DND-41 (cell line): ENCODE measurements around the gene AUTS2.

Experiments used
- ATAC-seq: fragments of 200-7000 bp; cut with Tn5 transposase; 3 replicates; pipeline ENCODE4 v1.9.1; 2021; ENCODE audit warnings: low read depth; ENCODE audit not compliant: insufficient read depth
- DNase-seq: peaks from one replicate; pipeline ENCODE4 v3.0.0-alpha.2; 2020
- H2AFZ ChIP-seq: 2 replicates; pipeline ENCODE4 v1.6.0; 2012; ENCODE audit warnings: low read depth, low read length
- H3K27ac ChIP-seq: 2 replicates; pipeline ENCODE4 v1.5.1; 2012; ENCODE audit warnings: low read length, inconsistent platforms
- H3K27me3 ChIP-seq: fragments of 200-600 bp; sonication (generic); 2 replicates; pipeline ENCODE4 v1.6.0; 2012; ENCODE audit warnings: low read length, mild to moderate bottlenecking, inconsistent platforms; ENCODE audit not compliant: insufficient read depth, poor library complexity
- H3K36me3 ChIP-seq: 2 replicates; pipeline ENCODE4 v1.5.1; 2012; ENCODE audit warnings: low read length, inconsistent platforms; ENCODE audit not compliant: insufficient read depth
- H3K4me1 ChIP-seq: 2 replicates; pipeline ENCODE4 v1.5.1; 2012; ENCODE audit warnings: mild to moderate bottlenecking, low read length; ENCODE audit not compliant: insufficient read depth
- H3K4me2 ChIP-seq: 2 replicates; pipeline ENCODE4 v1.6.0; 2012; ENCODE audit warnings: mild to moderate bottlenecking, moderate library complexity, low read length, inconsistent platforms; ENCODE audit not compliant: insufficient read depth
- H3K4me3 ChIP-seq, 2 experiments: fragments of 200-600 bp in 1 of 2; shearing (Covaris generic) in 1 of 2; 2 replicates each; pipeline ENCODE4 v1.5.1; 2012 to 2016; ENCODE audit warnings: inconsistent platforms in 2 of 2, low read length in 2 of 2, mild to moderate bottlenecking in 2 of 2, low read depth in 1 of 2, moderate library complexity in 1 of 2
- H3K79me2 ChIP-seq: 2 replicates; pipeline ENCODE4 v1.6.0; 2012; ENCODE audit warnings: low read length, inconsistent platforms; ENCODE audit not compliant: insufficient read depth
- H3K9ac ChIP-seq: 2 replicates; pipeline ENCODE4 v1.6.0; 2012; ENCODE audit warnings: low read depth, mild to moderate bottlenecking, inconsistent platforms, low read length, moderate library complexity
- H3K9me3 ChIP-seq: 2 replicates; pipeline ENCODE4 v1.5.1; 2012; ENCODE audit warnings: low read length, moderate library complexity, mild to moderate bottlenecking, inconsistent platforms; ENCODE audit not compliant: insufficient read depth, severe bottlenecking
- H4K20me1 ChIP-seq: 2 replicates; pipeline ENCODE4 v1.6.0; 2012; ENCODE audit warnings: low read length; ENCODE audit not compliant: insufficient read depth
- EZH2 ChIP-seq: IDR thresholded peaks from 3 replicates; pipeline ENCODE4 v1.6.1; 2012; ENCODE audit warnings: borderline replicate concordance, low read depth, mild to moderate bottlenecking, moderate library complexity, low read length, inconsistent platforms; ENCODE audit not compliant: severe bottlenecking
- TF ChIP-seq, protein P1 (sequence below): IDR thresholded peaks from 2 replicates; pipeline ENCODE4 v1.5.1; 2012; ENCODE audit warnings: borderline replicate concordance, low read length, moderate library complexity, mild to moderate bottlenecking; ENCODE audit not compliant: poor library complexity, severe bottlenecking; ENCODE audit errors: extremely low read depth

Gene AUTS2

DNA sequence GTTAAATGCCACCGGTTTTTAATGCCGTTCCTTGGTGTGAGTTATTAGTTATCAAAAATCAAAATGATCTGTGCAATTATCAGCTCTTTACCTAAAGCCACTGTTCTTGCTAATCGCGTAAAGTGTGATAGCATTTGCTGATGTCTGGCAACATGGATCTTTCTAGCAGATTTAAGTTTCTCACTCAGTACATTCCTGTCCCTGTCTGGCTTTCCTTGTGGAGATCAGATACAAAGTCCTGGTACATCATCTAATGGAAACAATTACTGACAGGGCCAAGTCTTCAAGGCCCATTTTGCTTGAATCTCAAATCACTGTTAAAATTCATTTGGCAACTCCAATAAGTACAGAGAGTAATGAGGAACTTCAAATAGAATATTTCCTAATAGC is 755.7 kb downstream of the AUTS2 start:
- no peaks in the 10 kb centered on the region for H3K36me3 ChIP-seq
- H3K27ac ChIP-seq, result no peak overlapping the region
- H3K4me1 ChIP-seq, result peaks cover 13% of the 10 kb centered on the region
- H3K4me3 ChIP-seq, result no peak overlapping the region
- DNase-seq (no peak), ATAC-seq (no peak)
- no peaks in the 10 kb centered on the region for H3K27me3 ChIP-seq
- no peaks in the 10 kb centered on the region for H3K79me2 ChIP-seq
- TF ChIP-seq, protein P1, sequence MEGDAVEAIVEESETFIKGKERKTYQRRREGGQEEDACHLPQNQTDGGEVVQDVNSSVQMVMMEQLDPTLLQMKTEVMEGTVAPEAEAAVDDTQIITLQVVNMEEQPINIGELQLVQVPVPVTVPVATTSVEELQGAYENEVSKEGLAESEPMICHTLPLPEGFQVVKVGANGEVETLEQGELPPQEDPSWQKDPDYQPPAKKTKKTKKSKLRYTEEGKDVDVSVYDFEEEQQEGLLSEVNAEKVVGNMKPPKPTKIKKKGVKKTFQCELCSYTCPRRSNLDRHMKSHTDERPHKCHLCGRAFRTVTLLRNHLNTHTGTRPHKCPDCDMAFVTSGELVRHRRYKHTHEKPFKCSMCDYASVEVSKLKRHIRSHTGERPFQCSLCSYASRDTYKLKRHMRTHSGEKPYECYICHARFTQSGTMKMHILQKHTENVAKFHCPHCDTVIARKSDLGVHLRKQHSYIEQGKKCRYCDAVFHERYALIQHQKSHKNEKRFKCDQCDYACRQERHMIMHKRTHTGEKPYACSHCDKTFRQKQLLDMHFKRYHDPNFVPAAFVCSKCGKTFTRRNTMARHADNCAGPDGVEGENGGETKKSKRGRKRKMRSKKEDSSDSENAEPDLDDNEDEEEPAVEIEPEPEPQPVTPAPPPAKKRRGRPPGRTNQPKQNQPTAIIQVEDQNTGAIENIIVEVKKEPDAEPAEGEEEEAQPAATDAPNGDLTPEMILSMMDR, result no peak
- TF ChIP-seq EZH2, result no peak
- no peaks in the 10 kb centered on the region for H3K9me3 ChIP-seq
- no peaks in the 10 kb centered on the region for H4K20me1 ChIP-seq
- H2AFZ ChIP-seq, result no peak overlapping the region
- no peak overlapping the region for H3K4me2 ChIP-seq
- H3K9ac ChIP-seq, result no peak overlapping the region

DNA sequence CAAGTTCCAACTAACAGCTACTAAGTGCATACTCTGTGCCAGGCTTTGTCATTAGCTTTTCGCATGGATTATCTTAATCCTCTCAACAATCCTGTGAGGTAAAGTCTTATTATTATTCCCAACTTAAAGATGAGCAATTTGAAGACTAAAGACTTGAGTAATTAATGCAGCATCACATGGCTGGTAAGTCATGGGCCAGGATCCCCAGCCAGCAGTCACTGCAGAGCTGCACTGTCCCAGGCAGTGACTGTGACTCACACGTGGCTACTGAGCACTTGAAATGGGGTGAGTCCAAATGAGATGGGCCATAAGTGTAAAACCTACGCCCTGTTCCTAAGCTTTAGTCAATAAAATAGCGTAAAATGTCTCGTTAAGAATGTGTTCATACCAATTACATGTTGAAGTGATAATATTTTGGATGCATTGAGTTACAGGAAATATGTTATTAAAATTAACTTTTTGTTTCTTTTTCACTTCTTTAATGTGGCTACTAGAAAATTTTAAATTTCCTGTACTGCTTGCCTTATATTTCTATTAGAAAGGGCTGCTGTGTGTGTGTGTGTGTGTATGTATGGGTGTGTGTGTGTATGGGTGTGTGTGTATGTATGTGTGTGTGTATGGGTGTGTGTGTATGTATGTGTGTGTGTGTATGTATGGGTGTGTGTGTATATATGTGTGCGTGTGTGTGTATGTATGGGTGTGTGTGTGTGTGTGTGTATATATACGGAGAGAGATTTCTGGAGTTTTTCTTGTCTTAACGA is 756.3 kb downstream of the AUTS2 start:
- Histone ChIP-seq H3K9ac (no peak overlapping the region), H3K4me1 (peaks cover 13% of the 10 kb centered on the region), H3K9me3 (no peaks in the 10 kb centered on the region), H3K4me3 (no peak overlapping the region), H4K20me1 (no peaks in the 10 kb centered on the region), H3K79me2 (no peaks in the 10 kb centered on the region), H2AFZ (no peak overlapping the region), H3K27ac (peak overlapping the region; percentile 18; the same call in 1 of the 2 replicates), H3K36me3 (no peaks in the 10 kb centered on the region), H3K27me3 (no peaks in the 10 kb centered on the region), H3K4me2 (no peak overlapping the region)
- no peak for TF ChIP-seq EZH2
- TF ChIP-seq, protein P1, result no peak
- ATAC-seq, result peak; percentile 74
- DNase-seq, result peak; percentile 20

DNA sequence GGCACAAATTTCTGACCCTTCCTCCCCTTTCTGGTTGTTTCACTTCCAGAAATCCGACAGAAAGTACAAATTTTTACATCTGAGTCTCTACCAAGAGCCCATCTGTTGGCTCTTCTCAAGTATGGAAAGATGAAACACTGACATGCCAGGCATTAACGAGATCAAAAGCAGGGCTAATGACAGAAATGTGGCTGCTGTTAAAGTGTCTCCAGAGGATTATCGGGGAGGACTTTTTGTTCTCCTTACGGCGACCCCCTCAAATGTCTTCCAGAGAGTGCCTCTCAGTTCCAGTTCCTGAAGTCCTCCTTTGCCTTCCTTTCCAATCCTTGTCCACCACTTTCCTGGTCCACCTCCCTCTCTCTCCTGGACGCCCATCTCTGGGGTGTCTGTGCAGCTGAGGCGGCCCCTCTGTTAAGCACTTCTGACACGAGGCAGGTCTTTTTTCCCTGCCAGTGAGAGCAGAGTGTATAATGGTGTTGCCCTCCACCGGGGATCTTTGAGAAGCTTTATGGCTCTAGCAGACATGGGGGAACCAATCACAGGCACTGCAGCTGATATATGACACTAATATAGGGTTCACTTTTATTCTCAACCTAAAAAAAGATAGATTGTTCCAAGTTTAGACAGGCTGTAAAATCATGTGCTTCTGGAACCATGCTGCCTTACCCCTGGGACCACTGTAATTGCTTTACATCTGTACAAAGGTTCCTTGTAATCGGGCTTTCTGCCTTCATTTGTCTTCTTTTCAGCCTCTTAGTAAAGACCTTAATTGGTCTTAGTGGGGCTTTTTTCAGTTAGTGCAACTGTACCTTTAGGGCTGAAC is 757.1 kb downstream of the AUTS2 start:
- H3K79me2 ChIP-seq, result no peaks in the 10 kb centered on the region
- H3K4me1 ChIP-seq, result peaks cover 13% of the 10 kb centered on the region
- no peak for DNase-seq
- no peak overlapping the region for H3K27ac ChIP-seq
- no peak for ATAC-seq
- H4K20me1 ChIP-seq, result no peaks in the 10 kb centered on the region
- H3K9ac ChIP-seq, result no peak overlapping the region
- no peak overlapping the region for H3K4me3 ChIP-seq
- TF ChIP-seq, protein P1, result no peak
- TF ChIP-seq EZH2, result no peak
- no peaks in the 10 kb centered on the region for H3K9me3 ChIP-seq
- H3K36me3 ChIP-seq, result no peaks in the 10 kb centered on the region
- H3K4me2 ChIP-seq, result no peak overlapping the region
- no peaks in the 10 kb centered on the region for H3K27me3 ChIP-seq
- no peak overlapping the region for H2AFZ ChIP-seq
